ENCODE data around the gene TRIM21. TPM values are rescaled to one million over a fixed set of nuclear protein-coding genes. Genes with fewer than 3 reads are reported as not detected.

The TRIM21 gene
- polyA plus RNA-seq, 1 of the 3 experiments (the other 2 are of a cell fraction), result 11.0 TPM

DNA sequence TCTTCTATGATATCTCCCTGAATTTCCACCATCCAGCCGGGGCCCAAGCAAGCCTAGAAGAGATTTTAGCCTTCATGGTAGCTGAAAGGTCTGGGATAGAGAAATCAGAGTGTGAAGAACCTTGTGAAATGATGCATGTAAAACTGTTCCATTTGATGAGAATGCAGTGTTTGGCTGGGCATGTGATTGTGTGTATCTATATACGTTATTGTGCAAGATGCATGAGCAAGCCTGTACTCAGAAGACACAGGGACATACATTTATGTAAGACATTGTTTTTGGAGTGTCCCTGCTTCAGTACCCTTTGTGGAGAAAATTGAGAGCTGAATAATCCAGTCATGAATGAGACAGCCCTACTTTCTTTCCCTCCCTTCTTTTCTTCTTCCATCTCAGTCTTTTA, 40.4 kb upstream of the TRIM21 start:
- no peak for DNase-seq
- no peaks in the 10 kb centered on the region for H3K79me2 ChIP-seq (ENCODE audit: insufficient read depth)
- H2AFZ ChIP-seq (ENCODE audit: low read depth), result no peak overlapping the region
- no peaks in the 10 kb centered on the region for H3F3A ChIP-seq (replicated peaks; ENCODE audit: insufficient read depth)
- 5% methylated on average over 2 of the region's 2 CpGs for WGBS (ENCODE audit: low lambda C conversion rate)
- H3K27me3 ChIP-seq (ENCODE audit: insufficient read depth), result no peaks in the 10 kb centered on the region; the same call in 1 of the 2 replicates
- no peak overlapping the region for H3K4me3 ChIP-seq (ENCODE audit: low read depth in 2 of 2, low read length in 1 of 2)
- no peaks in the 10 kb centered on the region for H3K9me3 ChIP-seq
- ChIA-PET CTCF (no interaction called here), POLR2A (no interaction called here)
- H3K36me3 ChIP-seq (replicated peaks in 1 of 2; ENCODE audit: control insufficient read depth in 1 of 2, insufficient read depth in 2 of 2, low read length in 1 of 2), result no peaks in the 10 kb centered on the region
- H3K9ac ChIP-seq, result no peak overlapping the region
- H3K9me2 ChIP-seq, result no peaks in the 10 kb centered on the region
- H3K4me2 ChIP-seq, result no peak overlapping the region
- no peaks in the 10 kb centered on the region for H3K4me1 ChIP-seq (ENCODE audit: control insufficient read depth in 1 of 2, insufficient read depth in 2 of 2, low read depth in 1 of 2, low read length in 1 of 2)
- H4K20me1 ChIP-seq (ENCODE audit: insufficient read depth), result no peaks in the 10 kb centered on the region
- H3K27ac ChIP-seq (ENCODE audit: low read depth in 2 of 2, low read length in 1 of 2), result no peak overlapping the region
- TF ChIP-seq RAD21 (IDR thresholded peaks at IDR 0.05; ENCODE audit: low read length) (no peak), GATA2 (CRISPR knock-in tag; IDR thresholded peaks at IDR 0.05) (no peak), GABPA (IDR thresholded peaks at IDR 0.05; ENCODE audit: low read depth) (no peak), TEAD4 (IDR thresholded peaks at IDR 0.05; ENCODE audit: borderline replicate concordance, insufficient read depth) (no peak), RXRA (IDR thresholded peaks at IDR 0.05; ENCODE audit: borderline replicate concordance, low read depth) (no peak), JUND (IDR thresholded peaks at IDR 0.05) (no peak), ELF1 (IDR thresholded peaks at IDR 0.05) (no peak)

GRCh38 chr11:4430051-4430450, 36.5 kb upstream of the TRIM21 start:
- DNase-seq, result no peak
- ChIA-PET CTCF (no interaction called here), POLR2A (no interaction called here)
- H3K4me1 ChIP-seq (ENCODE audit: control insufficient read depth in 1 of 2, insufficient read depth in 2 of 2, low read depth in 1 of 2, low read length in 1 of 2), result no peaks in the 10 kb centered on the region
- no peaks in the 10 kb centered on the region for H3K9me3 ChIP-seq
- no peaks in the 10 kb centered on the region for H4K20me1 ChIP-seq (ENCODE audit: insufficient read depth)
- H2AFZ ChIP-seq (ENCODE audit: low read depth), result no peak overlapping the region
- no peaks in the 10 kb centered on the region for H3F3A ChIP-seq (replicated peaks; ENCODE audit: insufficient read depth)
- WGBS (ENCODE audit: low lambda C conversion rate), result 1% methylated on average over 4 of the region's 4 CpGs
- no peaks in the 10 kb centered on the region for H3K79me2 ChIP-seq (ENCODE audit: insufficient read depth)
- H3K36me3 ChIP-seq (replicated peaks in 1 of 2; ENCODE audit: control insufficient read depth in 1 of 2, insufficient read depth in 2 of 2, low read length in 1 of 2), result no peaks in the 10 kb centered on the region
- H3K27me3 ChIP-seq (ENCODE audit: insufficient read depth), result no peaks in the 10 kb centered on the region; the same call in 1 of the 2 replicates
- H3K9ac ChIP-seq, result no peak overlapping the region
- H3K27ac ChIP-seq (ENCODE audit: low read depth in 2 of 2, low read length in 1 of 2), result no peak overlapping the region
- no peak overlapping the region for H3K4me2 ChIP-seq
- H3K9me2 ChIP-seq, result no peaks in the 10 kb centered on the region
- H3K4me3 ChIP-seq (ENCODE audit: low read depth in 2 of 2, low read length in 1 of 2), result no peak overlapping the region
- TF ChIP-seq NRF1 (IDR thresholded peaks at IDR 0.05; ENCODE audit: low read depth, low read length) (no peak), MXI1 (IDR thresholded peaks at IDR 0.05; ENCODE audit: low read depth, low read length) (no peak), FOSL2 (IDR thresholded peaks at IDR 0.05; ENCODE audit: borderline replicate concordance, low read depth) (no peak), TEAD4 (IDR thresholded peaks at IDR 0.05; ENCODE audit: borderline replicate concordance, insufficient read depth) (no peak), MAX (IDR thresholded peaks at IDR 0.05; ENCODE audit: low read depth) (no peak), MEF2A (IDR thresholded peaks at IDR 0.05; ENCODE audit: borderline replicate concordance, low read depth) (no peak), RFX5 (IDR thresholded peaks at IDR 0.05; ENCODE audit: low read length) (no peak), GATA2 (CRISPR knock-in tag; IDR thresholded peaks at IDR 0.05) (no peak), EZH2phosphoT487 (IDR thresholded peaks at IDR 0.05; ENCODE audit: borderline replicate concordance, low read depth) (no peak), NFIC (IDR thresholded peaks at IDR 0.05; ENCODE audit: borderline replicate concordance) (no peak), SIN3A (IDR thresholded peaks at IDR 0.05; ENCODE audit: borderline replicate concordance, low read depth, low read length) (no peak), GABPA (IDR thresholded peaks at IDR 0.05; ENCODE audit: low read depth) (no peak), REST (IDR thresholded peaks at IDR 0.05; ENCODE audit: low read depth, low read length) (no peak), EP300 (IDR thresholded peaks at IDR 0.05; ENCODE audit: borderline replicate concordance in 1 of 2, low read depth in 1 of 2, low read length in 1 of 2) (no peak), FOXJ3 (CRISPR knock-in tag; IDR thresholded peaks at IDR 0.05) (no peak)
- TF ChIP-seq, protein P1, sequence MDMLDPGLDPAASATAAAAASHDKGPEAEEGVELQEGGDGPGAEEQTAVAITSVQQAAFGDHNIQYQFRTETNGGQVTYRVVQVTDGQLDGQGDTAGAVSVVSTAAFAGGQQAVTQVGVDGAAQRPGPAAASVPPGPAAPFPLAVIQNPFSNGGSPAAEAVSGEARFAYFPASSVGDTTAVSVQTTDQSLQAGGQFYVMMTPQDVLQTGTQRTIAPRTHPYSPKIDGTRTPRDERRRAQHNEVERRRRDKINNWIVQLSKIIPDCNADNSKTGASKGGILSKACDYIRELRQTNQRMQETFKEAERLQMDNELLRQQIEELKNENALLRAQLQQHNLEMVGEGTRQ (IDR thresholded peaks at IDR 0.05; ENCODE audit: borderline replicate concordance, low read depth, low read length), result no peak
- TF ChIP-seq, protein P2, sequence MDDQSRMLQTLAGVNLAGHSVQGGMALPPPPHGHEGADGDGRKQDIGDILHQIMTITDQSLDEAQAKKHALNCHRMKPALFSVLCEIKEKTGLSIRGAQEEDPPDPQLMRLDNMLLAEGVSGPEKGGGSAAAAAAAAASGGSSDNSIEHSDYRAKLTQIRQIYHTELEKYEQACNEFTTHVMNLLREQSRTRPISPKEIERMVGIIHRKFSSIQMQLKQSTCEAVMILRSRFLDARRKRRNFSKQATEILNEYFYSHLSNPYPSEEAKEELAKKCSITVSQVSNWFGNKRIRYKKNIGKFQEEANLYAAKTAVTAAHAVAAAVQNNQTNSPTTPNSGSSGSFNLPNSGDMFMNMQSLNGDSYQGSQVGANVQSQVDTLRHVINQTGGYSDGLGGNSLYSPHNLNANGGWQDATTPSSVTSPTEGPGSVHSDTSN (IDR thresholded peaks at IDR 0.05), result no peak
- TF ChIP-seq, protein P3, sequence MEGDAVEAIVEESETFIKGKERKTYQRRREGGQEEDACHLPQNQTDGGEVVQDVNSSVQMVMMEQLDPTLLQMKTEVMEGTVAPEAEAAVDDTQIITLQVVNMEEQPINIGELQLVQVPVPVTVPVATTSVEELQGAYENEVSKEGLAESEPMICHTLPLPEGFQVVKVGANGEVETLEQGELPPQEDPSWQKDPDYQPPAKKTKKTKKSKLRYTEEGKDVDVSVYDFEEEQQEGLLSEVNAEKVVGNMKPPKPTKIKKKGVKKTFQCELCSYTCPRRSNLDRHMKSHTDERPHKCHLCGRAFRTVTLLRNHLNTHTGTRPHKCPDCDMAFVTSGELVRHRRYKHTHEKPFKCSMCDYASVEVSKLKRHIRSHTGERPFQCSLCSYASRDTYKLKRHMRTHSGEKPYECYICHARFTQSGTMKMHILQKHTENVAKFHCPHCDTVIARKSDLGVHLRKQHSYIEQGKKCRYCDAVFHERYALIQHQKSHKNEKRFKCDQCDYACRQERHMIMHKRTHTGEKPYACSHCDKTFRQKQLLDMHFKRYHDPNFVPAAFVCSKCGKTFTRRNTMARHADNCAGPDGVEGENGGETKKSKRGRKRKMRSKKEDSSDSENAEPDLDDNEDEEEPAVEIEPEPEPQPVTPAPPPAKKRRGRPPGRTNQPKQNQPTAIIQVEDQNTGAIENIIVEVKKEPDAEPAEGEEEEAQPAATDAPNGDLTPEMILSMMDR (IDR thresholded peaks at IDR 0.05), result no peak

Data from SK-N-SH (cell line).